Retinal pigment epithelial cell (primary cell): ENCODE results near the gene TMEM18.

Source experiments
- DNase-seq: peaks from one replicate; pipeline ENCODE4 v3.0.0-alpha.2; 2010; ENCODE audit warnings: low read depth
- H3K4me3 ChIP-seq: 2 replicates; pipeline ENCODE4 v1.5.1; 2011; ENCODE audit warnings: mild to moderate bottlenecking, low read length, control low read depth, moderate library complexity
- CTCF ChIP-seq: conservative IDR thresholded peaks from 2 replicates; pipeline ENCODE4 v1.5.1; 2011; ENCODE audit warnings: low read depth, low read length, control low read depth, inconsistent platforms

The TMEM18 gene

GRCh38 chr2:625415-626333 is 51.5 kb downstream of the TMEM18 start:
- no peak for DNase-seq
- no peak for TF ChIP-seq CTCF
- H3K4me3 ChIP-seq, result no peak overlapping the region

GRCh38 chr2:624551-625347 is 52.5 kb downstream of the TMEM18 start:
- no peak for TF ChIP-seq CTCF
- H3K4me3 ChIP-seq, result no peak overlapping the region
- DNase-seq, result no peak

- TF ChIP-seq CTCF, result no peak
- H3K4me3 ChIP-seq, result no peak overlapping the region
- no peak for DNase-seq
These were observed 53.1 kb downstream of the TMEM18 start for GRCh38 chr2:624096-624495.

- H3K4me3 ChIP-seq, result no peak overlapping the region
- TF ChIP-seq CTCF, result no peak
- DNase-seq, result no peak
These were observed 53.9 kb downstream of the TMEM18 start for GRCh38 chr2:623130-623922.

GRCh38 chr2:622357-622756 is 54.8 kb downstream of the TMEM18 start:
- H3K4me3 ChIP-seq, result no peak overlapping the region
- TF ChIP-seq CTCF, result no peak
- DNase-seq, result no peak

GRCh38 chr2:621303-622099 is 55.7 kb downstream of the TMEM18 start:
- H3K4me3 ChIP-seq, result no peak overlapping the region
- no peak for DNase-seq
- TF ChIP-seq CTCF, result no peak
